Endothelial cell of umbilical vein (primary cell): ENCODE measurements around the gene ANKUB1. TPM values are rescaled to one million over a fixed set of nuclear protein-coding genes. Genes with fewer than 3 reads are reported as not detected.

Source experiments
- BruUV-seq: library from RNA; stranded (reverse); fragments of 400-500 nt; replicated peaks from 2 replicates; lab custom pipeline; 2021; lab: Mats Ljungman, UMichigan
- CTCF ChIA-PET: fragments of 300-600, 350-600 bp; sonication (Branson Sonifier 250); formaldehyde crosslinking; loops from one replicate; lab custom pipeline; 2021; ENCODE audit warnings: antibody characterized with exemption, inconsistent platforms; lab: Charles Lee
- POLR2A ChIA-PET: fragments of 300-600, 350-600 bp; sonication (Branson Sonifier 250); formaldehyde crosslinking; loops from one replicate; lab custom pipeline; 2021; ENCODE audit warnings: antibody characterized with exemption, inconsistent platforms; lab: Charles Lee
- DNase-seq: peaks from one replicate; pipeline ENCODE4 v3.0.0-alpha.2; 2011; ENCODE audit warnings: low read depth, low spot score
- FAIRE-seq: peaks from 2 replicates; lab custom pipeline; 2011; peaks lifted over from hg19 to GRCh38; lab: Jason Lieb, UNC
- H2AFZ ChIP-seq: 2 replicates; pipeline ENCODE4 v1.6.0; 2012; ENCODE audit warnings: low read depth, low read length, control low read depth, inconsistent platforms
- H3K27ac ChIP-seq: 2 replicates; pipeline ENCODE4 v1.5.1; 2011; ENCODE audit warnings: low read depth, mild to moderate bottlenecking, control low read depth, low read length, moderate library complexity; ENCODE audit not compliant: insufficient read depth
- H3K27me3 ChIP-seq, 2 experiments: 2 replicates each; pipeline versions ENCODE4 v1.6.0 to v1.6.1; 2011; ENCODE audit warnings: low read length in 2 of 2, mixed read lengths in 1 of 2; ENCODE audit not compliant: control insufficient read depth in 2 of 2, insufficient read depth in 2 of 2
- H3K36me3 ChIP-seq, 2 experiments: 2 replicates in 1 of 2; 3 replicates in 1 of 2; pipeline ENCODE4 v1.5.1; 2011; ENCODE audit warnings: low read length in 2 of 2, mild to moderate bottlenecking in 1 of 2, moderate library complexity in 1 of 2; ENCODE audit not compliant: control insufficient read depth in 2 of 2, insufficient read depth in 2 of 2; ENCODE audit errors: extremely low read depth in 1 of 2
- H3K4me1 ChIP-seq: 3 replicates; pipeline ENCODE4 v1.5.1; 2011; ENCODE audit warnings: mild to moderate bottlenecking, low read length; ENCODE audit not compliant: control insufficient read depth, insufficient read depth; ENCODE audit errors: extremely low read depth
- H3K4me2 ChIP-seq: 2 replicates; pipeline ENCODE4 v1.6.1; 2011; ENCODE audit warnings: low read length, control low read depth, mixed read lengths; ENCODE audit not compliant: insufficient read depth
- H3K4me3 ChIP-seq, 3 experiments: fragments of 200-600 bp in 1 of 3; sonication (generic), shearing (Covaris generic) in 1 of 3; replicated peaks in 1 of 3; 2 replicates each; pipeline ENCODE4 v1.5.1; 2011 to 2016; ENCODE audit warnings: control low read depth in 3 of 3, low read length in 3 of 3, mild to moderate bottlenecking in 2 of 3, inconsistent platforms in 1 of 3, low read depth in 1 of 3, moderate library complexity in 1 of 3; ENCODE audit not compliant: insufficient read depth in 1 of 3
- H3K79me2 ChIP-seq: 2 replicates; pipeline ENCODE4 v1.6.0; 2012; ENCODE audit warnings: low read length, inconsistent platforms; ENCODE audit not compliant: control insufficient read depth, insufficient read depth
- H3K9ac ChIP-seq: replicated peaks from 2 replicates; pipeline ENCODE3; 2011; ENCODE audit warnings: low read length, control low read depth; ENCODE audit not compliant: insufficient read depth; ENCODE audit errors: extremely low read depth
- H3K9me1 ChIP-seq: replicated peaks from 3 replicates; pipeline ENCODE4 v1.6.0; 2011; ENCODE audit warnings: mild to moderate bottlenecking, low read length; ENCODE audit not compliant: control insufficient read depth, insufficient read depth; ENCODE audit errors: extremely low read depth
- H3K9me3 ChIP-seq: replicated peaks from 2 replicates; pipeline ENCODE4 v1.5.1; 2012; ENCODE audit warnings: low read length, inconsistent platforms; ENCODE audit not compliant: control insufficient read depth, insufficient read depth
- H4K20me1 ChIP-seq: replicated peaks from 2 replicates; pipeline ENCODE3; 2011; ENCODE audit warnings: mild to moderate bottlenecking, low read length; ENCODE audit not compliant: control insufficient read depth, insufficient read depth; ENCODE audit errors: extremely low read depth
- CTCF ChIP-seq, 2 donors: IDR thresholded peaks; 1 replicate in 1 of 2; 2 replicates in 1 of 2; pipeline ENCODE4 v1.5.1; 2011; ENCODE audit warnings: low read length in 2 of 2, mild to moderate bottlenecking in 2 of 2, moderate library complexity in 2 of 2, control low read depth in 1 of 2, inconsistent platforms in 1 of 2, low read depth in 1 of 2; ENCODE audit not compliant: insufficient read depth in 1 of 2; ENCODE audit errors: extremely low read depth in 1 of 2
- EZH2 ChIP-seq: IDR thresholded peaks from 2 replicates; pipeline ENCODE4 v1.6.1; 2012; ENCODE audit warnings: borderline replicate concordance, low read depth, mild to moderate bottlenecking, moderate library complexity, low read length, inconsistent platforms; ENCODE audit not compliant: severe bottlenecking
- FOS ChIP-seq: IDR thresholded peaks from 2 replicates; pipeline ENCODE4 v1.6.1; 2011; ENCODE audit warnings: mild to moderate bottlenecking, low read length, moderate library complexity, borderline replicate concordance; ENCODE audit not compliant: insufficient read depth
- GATA2 ChIP-seq: IDR thresholded peaks from 2 replicates; pipeline ENCODE4 v1.7.0; 2011; ENCODE audit warnings: low read depth, mild to moderate bottlenecking, moderate library complexity, mixed read lengths, low read length; ENCODE audit not compliant: insufficient read length, insufficient read depth
- JUN ChIP-seq: IDR thresholded peaks from 2 replicates; pipeline ENCODE4 v1.6.1; 2011; ENCODE audit warnings: borderline replicate concordance, low read depth; ENCODE audit not compliant: insufficient read length, insufficient read depth
- MAX ChIP-seq: IDR thresholded peaks from 2 replicates; pipeline ENCODE4 v1.6.1; 2011; ENCODE audit not compliant: insufficient read depth, insufficient read length
- MYC ChIP-seq: IDR thresholded peaks from one replicate; pipeline ENCODE4 v1.6.1; 2011; ENCODE audit warnings: mild to moderate bottlenecking, low read depth, low read length
- POLR2A ChIP-seq: IDR thresholded peaks from 2 replicates; pipeline ENCODE4 v1.6.1; 2012; ENCODE audit warnings: low read depth, mild to moderate bottlenecking, control low read depth, low read length
- POLR2AphosphoS5 ChIP-seq: IDR thresholded peaks from 2 replicates; pipeline ENCODE4 v1.6.1; 2012; ENCODE audit warnings: low read depth, mild to moderate bottlenecking, control low read depth, low read length, moderate library complexity; ENCODE audit not compliant: insufficient read depth
- dilution Hi-C: fragments of 300-500 bp; cut with MboI; formaldehyde crosslinking; loops from one replicate; pipeline ENCODE4 v1.15.0; 2019; ENCODE audit warnings: low sequenced_read_pairs; ENCODE audit not compliant: extremely low pct_ligation_motif_present
- intact Hi-C: fragments of 100-400 bp; cut with micrococcal nuclease; formaldehyde crosslinking; loops from one replicate; pipeline ENCODE4 v1.10.0; 2022
- polyA plus RNA-seq, 4 experiments: library from polyadenylated mRNA; depleted of rRNA in 3 of 4; stranded (reverse) in 3 of 4; unstranded in 1 of 4; fragments of >200 nt; gene quantifications; 2 replicates each; pipeline versions ENCODE4 v1.2.1 to v1.2.3, GENCODE V29; 2011 to 2012; ENCODE audit warnings: missing spikeins in 1 of 4
- total RNA-seq: library from RNA; stranded (reverse); gene quantifications from 2 replicates; pipeline ENCODE4 v1.2.3, GENCODE V29; 2021

The ANKUB1 gene
- total and polyA plus RNA-seq, 2 donors (not counting 3 experiments of a cell fraction or from before 2014, with no cell fraction given): not detected

- ChIA-PET CTCF (interaction anchor here (0.9 to 1.6 kb wide), 4 partner anchors 41 to 320 kb away, joined by 3 to 4 read pairs (median 4); partner anchors contain the start of gene COMMD2), POLR2A (no interaction called here)
- Histone ChIP-seq H3K4me1 (peaks cover 24% of the 10 kb centered on the region), H3K27ac (peak within 1 kb of the TSS; percentile 65), H3K4me2 (peak within 1 kb of the TSS; percentile 86), H3K9ac (peak within 1 kb of the TSS; percentile 67), H2AFZ (peak within 1 kb of the TSS; percentile 83), H3K27me3 (no peaks in the 10 kb centered on the region), H4K20me1 (no peaks in the 10 kb centered on the region), H3K36me3 (no peaks in the 10 kb centered on the region), H3K4me3 (peak within 1 kb of the TSS; percentile 59 to 84 (median 83)), H3K9me1 (no peaks in the 10 kb centered on the region), H3K9me3 (no peaks in the 10 kb centered on the region), H3K79me2 (peaks cover 20% of the 10 kb centered on the region)
- dilution Hi-C loops: no loop called here
- no peak for TF ChIP-seq MAX
- TF ChIP-seq POLR2AphosphoS5: peak; percentile 84
- TF ChIP-seq POLR2A: peak; percentile 78
- no peak for TF ChIP-seq EZH2
- FAIRE-seq (peak; percentile 91), DNase-seq (peak; percentile 97)
- intact Hi-C loops: loop anchor here (1.0 to 5.0 kb wide), 3 partner anchors 155 to 306 kb away; partner anchors contain the start of genes PFN2 and WWTR1
- BruUV-seq: no TSS peak
Measured at GRCh38 chr3:149812606-149813366, 20.4 kb upstream of the ANKUB1 start, which contains the start of gene RNF13. Gene RNF13, plus strand, starts transcription at chr3:149813215. Its CDS starts 32,812 bp downstream, at chr3:149846027.

- peaks cover 24% of the 10 kb centered on the region for H3K4me1 ChIP-seq
- ChIA-PET CTCF (interaction anchor here (1.5 to 1.6 kb wide), 2 partner anchors 61 to 319 kb away, joined by 4 read pairs; partner anchors contain the start of gene COMMD2), POLR2A (no interaction called here)
- TSS peak; percentile 73 for BruUV-seq
- peak overlapping the region; percentile 65 for H3K27ac ChIP-seq
- peak overlapping the region; percentile 67 for H3K9ac ChIP-seq
- dilution Hi-C loops (no loop called here), intact Hi-C loops (loop anchor here (5.0 kb wide), 2 partner anchors 155 to 160 kb away; partner anchors contain the start of genes PFN2 and WWTR1)
- peak overlapping the region; percentile 83 for H2AFZ ChIP-seq
- H3K79me2 ChIP-seq: peaks cover 16% of the 10 kb centered on the region
- TF ChIP-seq JUN (no peak), FOS (no peak), CTCF (IDR thresholded peaks at IDR 0.05; ENCODE audit: extremely low read depth in 1 of 2, insufficient read depth in 1 of 2, low read depth in 1 of 2, low read length in 2 of 2) (no peak), EZH2 (no peak), POLR2A (no peak), POLR2AphosphoS5 (no peak), MYC (no peak), MAX (no peak), GATA2 (no peak)
- DNase-seq (no peak), FAIRE-seq (no peak)
- H3K27me3 ChIP-seq: no peaks in the 10 kb centered on the region
- no peaks in the 10 kb centered on the region for H3K9me1 ChIP-seq
- H3K4me2 ChIP-seq: peak overlapping the region; percentile 86
- no peaks in the 10 kb centered on the region for H3K9me3 ChIP-seq
- no peaks in the 10 kb centered on the region for H3K36me3 ChIP-seq
- peak overlapping the region in 2 of 3 experiments; percentile 83 to 84 for H3K4me3 ChIP-seq
- no peaks in the 10 kb centered on the region for H4K20me1 ChIP-seq
Measured at GRCh38 chr3:149812165-149812605, 19.8 kb upstream of the ANKUB1 start.
